Measurements from ENCODE around the gene PRKD2. TPM values are rescaled to one million over a fixed set of nuclear protein-coding genes. Genes with fewer than 3 reads are reported as not detected.

PRKD2 gene
- total RNA-seq, 4 donors from 2014 or later, result 15.2 to 33.6 (median 19.7) TPM

- Histone ChIP-seq H3K27ac (no peak overlapping the region), H3K4me3 (no peak overlapping the region), H3K9me3 (no peaks in the 10 kb centered on the region), H3K27me3 (no peaks in the 10 kb centered on the region), H3K36me3 (peaks cover 0 to 93% of the 10 kb centered on the region in 2 donors), H3K4me1 (peaks cover 0 to 15% (median 0%) of the 10 kb centered on the region in 3 donors)
- TF ChIP-seq CTCF (IDR thresholded peaks at IDR 0.05), result no peak
- 88 to 93% methylated on average over 2 to 3 of the region's 4 CpGs for WGBS, 2 donors (ENCODE audit: low coverage in 1 of 2)
- ATAC-seq, result no peak
Measured at GRCh38 chr19:46692918-46693722, 23.8 kb downstream of the PRKD2 start.

GRCh38 chr19:46691948-46692347 lies 25.0 kb downstream of the PRKD2 start:
- Histone ChIP-seq H3K9me3 (no peaks in the 10 kb centered on the region), H3K27ac (no peak overlapping the region), H3K4me1 (peaks cover 0 to 3% (median 0%) of the 10 kb centered on the region in 3 donors), H3K36me3 (peaks cover 0 to 100% of the 10 kb centered on the region in 2 donors), H3K4me3 (no peak overlapping the region), H3K27me3 (no peaks in the 10 kb centered on the region)
- no peak for ATAC-seq
- no peak for TF ChIP-seq EP300 (IDR thresholded peaks at IDR 0.05)
- no peak for TF ChIP-seq POLR2A (IDR thresholded peaks at IDR 0.05)
- TF ChIP-seq POLR2AphosphoS5 (IDR thresholded peaks at IDR 0.05), result no peak
- TF ChIP-seq CTCF (IDR thresholded peaks at IDR 0.05), result no peak
- 83 to 92% methylated on average over 1 to 2 of the region's 2 CpGs for WGBS, 2 donors (ENCODE audit: low coverage in 1 of 2)

DNA sequence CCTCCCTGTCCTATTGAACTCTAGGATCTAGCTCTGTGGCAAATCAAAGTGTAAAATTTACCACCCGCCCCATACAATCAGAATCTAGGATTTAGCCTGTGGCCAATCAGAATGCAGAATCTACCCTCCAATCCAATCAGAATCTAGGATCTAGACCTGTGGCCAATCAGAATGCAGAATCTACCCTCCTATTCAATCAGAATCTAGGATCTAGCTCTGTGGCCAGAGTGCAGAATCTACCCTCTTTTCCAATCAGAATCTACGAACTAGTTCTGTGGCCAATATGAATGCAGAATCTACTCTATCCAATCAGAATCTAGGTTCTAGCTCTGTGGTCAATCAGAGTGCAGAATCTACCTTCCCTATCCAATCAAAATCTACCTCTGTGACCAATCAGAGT lies 25.8 kb downstream of the PRKD2 start:
- H3K4me1 ChIP-seq, result no peaks in the 10 kb centered on the region
- H3K27me3 ChIP-seq, result no peaks in the 10 kb centered on the region
- peaks cover 0 to 100% of the 10 kb centered on the region in 2 donors for H3K36me3 ChIP-seq
- WGBS, 2 donors (ENCODE audit: low coverage in 1 of 2), result 42% methylated on average over 2 of the region's 2 CpGs; no CpG with 5 or more reads in 1 of the 2 donors
- H3K4me3 ChIP-seq, result no peak overlapping the region
- no peaks in the 10 kb centered on the region for H3K9me3 ChIP-seq
- ATAC-seq, result no peak
- TF ChIP-seq CTCF (IDR thresholded peaks at IDR 0.05) (no peak), POLR2A (IDR thresholded peaks at IDR 0.05) (no peak), EP300 (IDR thresholded peaks at IDR 0.05) (no peak), POLR2AphosphoS5 (IDR thresholded peaks at IDR 0.05) (no peak)
- no peak overlapping the region for H3K27ac ChIP-seq

DNA sequence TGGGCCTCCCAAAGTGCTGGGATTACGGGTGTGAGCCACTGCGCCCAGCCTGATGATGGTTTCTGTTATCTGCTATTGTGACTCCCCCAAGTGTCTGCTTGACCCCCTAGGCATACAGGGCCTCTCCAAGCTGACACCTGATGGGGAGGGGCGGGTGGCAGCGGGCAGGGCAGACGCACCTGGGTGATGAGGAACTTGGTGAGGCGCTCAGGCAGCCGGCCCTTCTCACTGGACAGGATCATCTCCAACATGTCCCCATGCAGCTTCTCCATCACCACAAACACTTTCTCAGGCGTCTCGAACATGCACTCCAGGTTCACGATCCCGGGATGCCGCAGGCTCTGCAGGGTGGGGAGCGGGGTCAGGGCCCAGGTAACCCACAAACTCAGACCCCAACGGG lies 27.6 kb downstream of the PRKD2 start:
- peaks cover 0 to 100% of the 10 kb centered on the region in 2 donors for H3K36me3 ChIP-seq
- no peak for ATAC-seq
- no peak overlapping the region for H3K4me3 ChIP-seq
- no peak for TF ChIP-seq POLR2AphosphoS5 (IDR thresholded peaks at IDR 0.05)
- no peak for TF ChIP-seq EP300 (IDR thresholded peaks at IDR 0.05)
- H3K27me3 ChIP-seq, result no peaks in the 10 kb centered on the region
- H3K9me3 ChIP-seq, result no peaks in the 10 kb centered on the region
- no peaks in the 10 kb centered on the region for H3K4me1 ChIP-seq
- 92% methylated on average over 13 of the region's 14 CpGs; no CpG with 5 or more reads in 1 of the 2 donors for WGBS, 2 donors (ENCODE audit: low coverage in 1 of 2)
- no peak overlapping the region for H3K27ac ChIP-seq

GRCh38 chr19:46687438-46688145 lies 29.3 kb downstream of the PRKD2 start:
- no peak for TF ChIP-seq POLR2AphosphoS5 (IDR thresholded peaks at IDR 0.05)
- no peak for TF ChIP-seq POLR2A (IDR thresholded peaks at IDR 0.05)
- TF ChIP-seq EP300 (IDR thresholded peaks at IDR 0.05), result no peak
- no peak for TF ChIP-seq CTCF (IDR thresholded peaks at IDR 0.05)
- Histone ChIP-seq H3K27me3 (no peaks in the 10 kb centered on the region), H3K4me3 (no peak overlapping the region), H3K9me3 (no peaks in the 10 kb centered on the region), H3K36me3 (peaks cover 0 to 100% of the 10 kb centered on the region in 2 donors), H3K4me1 (no peaks in the 10 kb centered on the region), H3K27ac (no peak overlapping the region)
- ATAC-seq, result no peak
- WGBS, 2 donors (ENCODE audit: low coverage in 1 of 2), result 80 to 93% methylated on average over 1 to 6 of the region's 6 CpGs
